ENCODE measurements around the gene ALDOB.

The ALDOB gene

DNA sequence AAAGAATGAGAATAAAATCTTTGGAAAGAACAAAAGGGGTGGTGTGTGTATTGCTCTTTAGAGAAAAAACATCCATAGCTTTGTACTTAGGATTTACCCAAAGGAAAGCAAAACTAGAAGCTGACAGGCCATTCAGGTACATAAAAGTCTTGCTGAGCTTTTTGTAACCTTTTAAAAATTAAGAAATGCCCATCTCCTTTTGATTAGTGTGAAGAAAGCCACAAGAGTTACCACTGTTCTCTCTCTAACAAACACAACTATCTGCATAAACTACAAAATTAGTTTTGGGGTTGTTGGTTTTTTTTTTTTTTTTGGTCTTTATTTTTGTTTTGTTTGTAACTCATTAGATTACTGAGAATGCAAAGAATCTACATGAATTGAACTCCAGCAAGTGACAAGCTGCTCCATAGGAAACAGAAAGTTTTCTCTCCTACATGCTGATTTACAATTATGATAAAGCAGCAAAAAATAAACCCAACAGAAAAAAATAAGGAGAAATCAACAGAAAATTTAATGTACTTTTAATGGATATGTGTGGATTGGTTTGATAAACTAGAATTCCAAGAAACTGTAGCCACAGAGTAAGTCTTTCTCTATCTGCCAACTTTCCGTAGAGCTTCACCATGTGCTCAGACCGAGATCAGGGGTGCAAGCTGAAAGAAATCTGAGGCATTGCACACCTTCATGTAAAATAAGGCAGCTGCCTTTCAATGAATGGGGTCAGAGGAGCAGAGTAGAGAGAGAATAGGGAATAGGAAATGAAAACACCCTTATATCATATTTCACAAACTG is 63.1 kb downstream of the ALDOB start:
- H3K9ac ChIP-seq (ENCODE audit: low read length), result no peak overlapping the region
- no peak overlapping the region for H3K4me3 ChIP-seq (ENCODE audit: low read length)
- H3K36me3 ChIP-seq (ENCODE audit: control insufficient read depth, insufficient read depth, low read length), result no peaks in the 10 kb centered on the region
- no peaks in the 10 kb centered on the region for H3K9me3 ChIP-seq (ENCODE audit: control insufficient read depth, low read length)
- no peaks in the 10 kb centered on the region for H3K4me1 ChIP-seq (ENCODE audit: control insufficient read depth, insufficient read depth, low read length)
- H3K27me3 ChIP-seq (ENCODE audit: control insufficient read depth, insufficient read depth, low read length), result no peaks in the 10 kb centered on the region

GRCh38 chr9:101371813-101372212 is 63.8 kb downstream of the ALDOB start:
- Histone ChIP-seq H3K4me1 (ENCODE audit: control insufficient read depth, insufficient read depth, low read length) (no peaks in the 10 kb centered on the region), H3K9ac (ENCODE audit: low read length) (no peak overlapping the region), H3K9me3 (ENCODE audit: control insufficient read depth, low read length) (no peaks in the 10 kb centered on the region), H3K27me3 (ENCODE audit: control insufficient read depth, insufficient read depth, low read length) (no peaks in the 10 kb centered on the region), H3K36me3 (ENCODE audit: control insufficient read depth, insufficient read depth, low read length) (no peaks in the 10 kb centered on the region), H3K4me3 (ENCODE audit: low read length) (no peak overlapping the region)
